GM12801 (cell line): ENCODE data around the gene TBC1D5.

Experiments used
- TF ChIP-seq, protein P1 (sequence below): IDR thresholded peaks from one replicate; pipeline ENCODE4 v1.5.1; 2011; ENCODE audit warnings: control low read depth; ENCODE audit not compliant: insufficient read length; ENCODE audit errors: extremely low read depth

TBC1D5 gene

DNA sequence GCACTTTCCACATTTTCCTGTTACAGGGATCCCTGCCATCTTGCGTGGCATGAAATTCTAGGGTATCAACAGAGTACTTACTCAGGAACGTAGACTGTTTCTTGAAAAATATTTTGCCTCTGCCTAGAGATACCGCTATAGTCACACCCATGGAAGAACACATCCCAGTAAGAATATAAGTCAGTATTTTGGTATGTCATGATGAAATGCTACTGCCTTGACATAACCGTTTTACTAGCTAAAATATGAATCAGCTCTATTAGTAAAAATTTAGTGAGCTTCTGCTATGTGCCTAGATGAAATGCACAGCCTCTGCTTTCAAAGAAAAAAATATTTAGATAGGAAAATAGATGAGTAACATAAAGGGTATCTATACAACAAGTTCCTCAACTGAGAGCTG, 276.4 kb downstream of the TBC1D5 start:
- TF ChIP-seq, protein P1, sequence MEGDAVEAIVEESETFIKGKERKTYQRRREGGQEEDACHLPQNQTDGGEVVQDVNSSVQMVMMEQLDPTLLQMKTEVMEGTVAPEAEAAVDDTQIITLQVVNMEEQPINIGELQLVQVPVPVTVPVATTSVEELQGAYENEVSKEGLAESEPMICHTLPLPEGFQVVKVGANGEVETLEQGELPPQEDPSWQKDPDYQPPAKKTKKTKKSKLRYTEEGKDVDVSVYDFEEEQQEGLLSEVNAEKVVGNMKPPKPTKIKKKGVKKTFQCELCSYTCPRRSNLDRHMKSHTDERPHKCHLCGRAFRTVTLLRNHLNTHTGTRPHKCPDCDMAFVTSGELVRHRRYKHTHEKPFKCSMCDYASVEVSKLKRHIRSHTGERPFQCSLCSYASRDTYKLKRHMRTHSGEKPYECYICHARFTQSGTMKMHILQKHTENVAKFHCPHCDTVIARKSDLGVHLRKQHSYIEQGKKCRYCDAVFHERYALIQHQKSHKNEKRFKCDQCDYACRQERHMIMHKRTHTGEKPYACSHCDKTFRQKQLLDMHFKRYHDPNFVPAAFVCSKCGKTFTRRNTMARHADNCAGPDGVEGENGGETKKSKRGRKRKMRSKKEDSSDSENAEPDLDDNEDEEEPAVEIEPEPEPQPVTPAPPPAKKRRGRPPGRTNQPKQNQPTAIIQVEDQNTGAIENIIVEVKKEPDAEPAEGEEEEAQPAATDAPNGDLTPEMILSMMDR, result no peak

DNA sequence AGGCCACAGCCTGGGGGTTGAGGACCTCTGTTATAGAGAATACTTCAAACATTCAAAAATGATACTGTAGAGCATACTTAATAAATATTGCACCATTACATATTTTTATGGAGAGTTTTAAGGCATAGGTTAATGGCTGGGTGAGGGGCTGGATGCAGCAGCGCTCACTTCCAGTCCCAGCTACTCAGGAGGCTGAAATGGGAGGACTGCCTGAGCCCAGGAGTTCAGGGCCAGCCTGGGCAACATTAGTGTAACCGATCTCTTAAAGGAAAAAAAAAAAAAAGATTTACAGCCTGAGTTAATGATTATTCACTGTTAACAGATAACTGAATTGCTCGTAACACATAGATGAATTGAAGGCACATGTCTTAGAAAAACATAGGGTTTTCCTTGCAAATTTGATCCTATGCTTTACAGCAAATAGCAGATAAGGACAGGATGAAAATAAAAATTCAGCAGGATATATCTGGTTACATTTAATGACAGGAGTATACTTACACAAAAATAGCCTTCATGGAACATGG, 282.9 kb downstream of the TBC1D5 start:
- TF ChIP-seq, protein P1, result no peak

DNA sequence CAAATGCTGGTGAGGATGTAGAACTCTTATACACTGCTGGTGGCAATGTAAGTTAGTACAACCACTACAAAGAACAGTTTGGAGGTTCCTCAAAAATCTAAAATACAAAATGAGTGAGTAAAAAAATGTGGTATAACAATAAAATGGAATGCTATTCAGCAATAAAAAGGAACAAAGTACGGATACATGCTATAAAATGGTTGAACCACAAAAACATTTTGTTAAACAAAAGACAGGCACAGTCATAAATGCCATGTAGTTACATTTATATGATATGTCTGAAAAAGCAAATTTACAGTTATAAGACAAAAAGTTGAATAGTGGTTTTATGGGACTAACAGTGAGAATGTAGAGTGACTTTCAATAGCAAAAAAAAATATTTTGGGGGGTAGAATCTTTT, 285.8 kb downstream of the TBC1D5 start:
- TF ChIP-seq, protein P1, result no peak

DNA sequence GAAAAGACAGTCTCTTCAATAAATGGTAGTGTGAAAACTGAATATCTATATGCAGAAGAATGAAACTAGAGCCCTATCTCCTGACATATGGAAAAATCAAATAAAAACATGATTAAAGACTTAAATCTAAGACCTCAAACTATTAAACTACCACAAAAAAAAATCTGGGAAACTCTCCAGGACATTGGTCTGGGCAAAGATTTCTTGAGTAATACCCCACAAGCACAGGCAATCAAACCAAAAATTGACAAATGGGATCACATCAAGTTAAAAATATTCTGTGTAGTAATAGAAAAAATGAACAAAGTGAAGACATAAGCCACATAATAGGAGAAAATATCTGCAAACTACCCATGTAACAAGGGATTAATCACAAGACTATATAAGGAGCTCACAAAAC, 286.4 kb downstream of the TBC1D5 start:
- TF ChIP-seq, protein P1, result no peak

DNA sequence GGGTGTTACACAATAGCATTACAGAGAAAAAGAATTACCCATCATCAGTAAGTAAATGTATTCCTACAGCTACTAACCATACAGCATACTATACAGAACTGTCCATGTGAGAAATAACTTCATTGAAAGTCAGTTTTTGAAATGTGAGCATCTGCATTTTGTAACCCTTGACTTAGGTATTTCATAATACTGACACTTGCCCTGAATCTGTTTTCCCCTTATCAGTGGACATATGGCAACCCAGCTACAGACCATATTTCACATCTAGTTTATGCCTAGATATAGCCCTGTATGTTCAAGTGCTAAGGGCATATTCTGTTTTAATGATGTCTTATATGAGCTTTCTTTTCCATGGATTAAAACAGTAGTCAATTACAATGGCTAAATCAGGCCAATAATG, 297.6 kb downstream of the TBC1D5 start:
- TF ChIP-seq, protein P1, result no peak

DNA sequence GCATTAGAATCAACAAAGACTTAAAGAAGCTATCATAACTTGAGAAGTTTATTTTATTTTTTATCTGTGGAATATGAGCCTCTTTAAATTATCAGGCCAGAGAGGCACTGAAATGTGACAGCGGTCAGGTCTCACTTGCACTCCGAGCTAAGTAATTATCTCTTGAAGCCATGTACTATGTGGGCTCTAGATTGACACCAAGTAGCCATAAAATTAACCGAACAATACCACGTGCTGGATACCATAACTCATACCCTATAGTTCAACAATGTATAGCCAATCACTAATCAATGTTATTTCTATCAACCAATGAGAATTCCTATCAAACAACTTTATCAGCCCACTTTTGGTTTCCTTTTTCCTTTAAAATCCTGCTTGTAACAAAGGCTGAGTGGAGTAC, 299.3 kb downstream of the TBC1D5 start:
- TF ChIP-seq, protein P1, result no peak

DNA sequence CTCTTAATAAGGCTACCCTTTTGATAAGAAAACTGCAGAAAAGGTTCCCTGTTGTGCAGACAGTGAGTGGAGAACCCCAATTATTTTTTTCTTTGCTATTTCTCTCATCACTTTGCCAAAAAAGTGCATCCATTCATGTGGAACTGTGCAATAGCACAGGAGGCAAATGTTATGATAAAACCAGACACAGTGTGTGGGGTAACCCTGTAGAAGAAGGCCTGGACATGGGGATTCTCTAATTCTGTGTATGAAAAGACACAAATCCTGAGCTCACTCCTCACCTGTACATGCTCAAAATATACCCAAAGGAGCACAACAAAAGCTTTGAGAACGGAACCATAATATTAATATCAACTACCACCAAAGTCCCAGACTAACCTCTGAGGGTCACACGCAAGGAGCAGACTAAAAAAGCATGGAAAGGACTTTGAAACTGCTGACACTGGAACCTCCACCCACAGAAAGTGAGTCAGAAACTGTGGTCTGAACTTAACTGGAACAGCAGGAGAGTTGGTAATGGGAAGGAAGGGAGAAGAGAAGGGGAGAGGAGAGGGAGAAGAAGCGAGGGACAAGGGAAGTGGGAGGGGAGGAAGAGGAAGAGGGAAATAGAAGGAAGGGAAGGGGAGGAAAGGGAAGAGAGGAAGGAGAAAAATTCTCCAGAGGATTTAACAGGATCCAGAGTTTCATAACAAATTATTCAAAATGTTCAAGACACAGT, 299.9 kb downstream of the TBC1D5 start:
- TF ChIP-seq, protein P1, result no peak
